ENCODE measurements around the gene CTCF.

The CTCF gene

DNA sequence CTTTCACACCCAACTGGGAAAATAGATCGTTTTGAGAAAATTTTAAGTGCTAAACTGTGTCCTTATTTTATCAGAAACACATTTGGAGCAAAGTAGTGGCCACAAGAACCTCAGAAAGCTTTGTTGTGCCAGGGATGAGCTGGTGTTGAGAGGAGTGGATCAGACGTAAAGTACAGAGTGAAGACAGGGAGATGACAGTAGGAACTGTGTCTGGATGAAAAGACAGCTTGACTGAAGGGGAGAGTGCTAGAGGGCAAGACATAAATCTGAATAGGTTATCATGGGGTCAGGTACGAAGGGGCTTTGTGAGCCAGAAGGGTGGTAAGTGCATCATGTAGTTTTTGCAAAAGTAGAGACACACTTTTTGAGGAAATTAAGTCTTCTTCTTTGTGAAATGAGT is 43.3 kb downstream of the CTCF start:
- no peak for DNase-seq (ENCODE audit: low spot score)

DNA sequence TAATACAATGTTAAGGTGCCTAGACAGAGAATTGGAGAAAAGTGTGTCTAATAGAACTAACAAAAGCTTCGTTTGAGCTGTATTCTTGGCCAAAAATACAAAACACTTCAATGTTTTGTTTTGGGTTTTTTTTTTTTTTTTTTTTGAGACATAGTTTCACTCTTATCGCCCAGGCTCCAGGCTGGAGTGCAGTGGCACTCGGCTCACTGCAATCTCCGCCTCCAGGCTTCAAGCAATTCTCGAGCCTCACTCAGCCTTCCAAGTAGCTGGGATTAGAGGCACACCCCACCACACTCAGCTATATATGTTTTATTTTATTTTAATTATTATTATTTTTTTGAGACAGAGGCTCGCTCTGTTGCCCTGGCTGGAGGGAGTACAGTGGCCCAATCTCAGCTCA is 44.3 kb downstream of the CTCF start:
- DNase-seq (ENCODE audit: low spot score), result no peak

DNA sequence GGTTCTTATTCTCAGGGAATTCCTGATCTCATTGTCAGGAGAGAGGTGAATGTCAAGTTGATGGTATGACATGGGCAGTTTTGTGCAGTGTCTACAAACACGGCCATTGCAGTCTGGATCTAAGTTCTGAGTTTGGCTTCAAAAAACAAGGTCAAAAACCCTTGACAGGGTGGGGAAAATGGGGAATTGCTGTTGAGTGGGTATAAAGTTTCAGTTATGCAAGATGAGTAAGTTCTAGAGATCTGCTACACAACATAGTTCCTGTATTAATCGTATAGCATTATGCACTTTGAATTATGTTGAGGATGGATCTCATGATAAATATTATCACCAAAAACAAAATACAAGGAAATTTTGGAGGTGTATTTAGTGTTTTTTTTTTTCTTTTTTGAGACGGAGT is 46.0 kb downstream of the CTCF start:
- no peak for DNase-seq (ENCODE audit: low spot score)

DNA sequence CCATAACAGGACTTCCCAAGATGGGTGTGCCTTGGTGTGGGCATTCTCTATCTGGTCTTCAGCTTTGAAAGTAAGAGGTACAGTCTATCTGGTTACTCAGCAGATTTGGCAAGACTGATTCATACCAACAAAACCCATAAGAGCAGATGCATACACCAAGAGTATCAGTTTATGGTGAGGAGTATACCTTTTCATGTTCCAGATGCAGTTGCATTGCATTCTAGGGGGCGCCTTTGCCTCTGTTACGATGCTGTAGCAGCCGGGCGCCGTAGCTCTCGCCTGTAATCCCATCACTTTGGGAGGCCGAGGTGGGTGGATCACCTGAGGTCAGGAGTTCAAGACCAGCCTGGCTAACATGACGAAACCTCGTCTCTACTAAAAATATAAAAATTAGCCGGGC is 51.5 kb downstream of the CTCF start:
- DNase-seq (ENCODE audit: low spot score), result peak; percentile 49

DNA sequence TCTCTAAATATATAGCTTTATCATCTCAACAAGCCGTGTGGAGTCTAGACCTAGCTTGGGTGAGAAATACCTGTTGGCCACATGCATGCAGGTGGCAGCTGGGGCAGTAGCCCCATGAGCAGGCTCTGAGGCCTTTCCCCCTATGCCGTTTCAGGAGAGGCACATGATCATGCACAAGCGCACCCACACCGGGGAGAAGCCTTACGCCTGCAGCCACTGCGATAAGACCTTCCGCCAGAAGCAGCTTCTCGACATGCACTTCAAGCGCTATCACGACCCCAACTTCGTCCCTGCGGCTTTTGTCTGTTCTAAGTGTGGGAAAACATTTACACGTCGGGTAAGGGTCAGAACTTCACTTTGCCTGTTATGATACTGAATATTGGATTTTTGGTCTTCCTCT is 65.9 kb downstream of the CTCF start:
- no peak for DNase-seq (ENCODE audit: low spot score)

DNA sequence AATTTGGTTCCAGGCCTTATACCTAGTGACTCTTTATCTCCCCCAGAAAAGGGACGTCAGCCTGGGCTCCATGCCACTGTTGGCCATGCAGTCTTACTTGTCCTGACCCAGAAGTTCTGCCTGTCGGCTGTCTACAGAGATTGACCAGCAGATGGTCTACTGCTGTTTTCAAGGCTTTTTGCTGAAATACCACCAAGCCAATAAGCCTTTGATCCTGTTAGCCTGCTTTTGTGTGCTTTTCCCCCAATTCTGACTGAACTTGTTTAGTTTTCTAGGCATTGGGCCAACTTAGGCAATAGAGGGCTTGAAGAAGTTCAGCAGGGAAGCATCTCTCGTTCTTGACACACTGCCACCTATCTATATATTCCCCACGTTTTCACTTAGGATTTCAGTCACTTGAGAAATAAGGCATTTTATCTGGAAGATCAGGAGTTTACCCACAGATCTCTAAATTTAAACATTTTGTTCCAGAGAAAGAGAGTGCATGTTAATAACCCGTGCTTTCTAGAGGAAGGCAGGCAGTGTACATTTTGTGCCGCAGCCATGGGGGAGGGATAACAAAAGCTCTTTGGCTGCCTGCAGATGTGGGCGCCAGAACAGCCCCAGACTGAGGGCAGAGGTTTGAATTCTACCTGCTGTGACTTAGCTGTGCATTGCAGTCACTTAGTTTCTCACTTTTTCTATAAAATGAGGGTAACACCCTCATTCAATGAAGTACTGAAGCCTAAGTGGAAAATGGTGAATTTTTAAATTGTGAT is 70.3 kb downstream of the CTCF start:
- DNase-seq (ENCODE audit: low spot score), result no peak

DNA sequence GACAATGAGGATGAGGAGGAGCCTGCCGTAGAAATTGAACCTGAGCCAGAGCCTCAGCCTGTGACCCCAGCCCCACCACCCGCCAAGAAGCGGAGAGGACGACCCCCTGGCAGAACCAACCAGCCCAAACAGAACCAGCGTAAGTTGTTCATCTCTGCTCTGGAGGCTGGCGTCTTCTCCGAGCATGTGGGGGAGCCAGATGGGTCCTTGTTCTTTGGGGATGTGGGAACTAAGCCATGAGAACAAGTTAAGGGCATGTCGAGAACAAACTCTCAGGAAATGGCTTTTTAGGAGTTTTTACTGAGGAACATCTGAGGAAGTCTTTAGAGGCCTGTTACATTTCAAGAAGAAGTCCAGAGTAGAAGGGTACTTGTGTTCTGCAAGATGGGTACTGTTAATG is 74.4 kb downstream of the CTCF start:
- no peak for DNase-seq (ENCODE audit: low spot score)

DNA sequence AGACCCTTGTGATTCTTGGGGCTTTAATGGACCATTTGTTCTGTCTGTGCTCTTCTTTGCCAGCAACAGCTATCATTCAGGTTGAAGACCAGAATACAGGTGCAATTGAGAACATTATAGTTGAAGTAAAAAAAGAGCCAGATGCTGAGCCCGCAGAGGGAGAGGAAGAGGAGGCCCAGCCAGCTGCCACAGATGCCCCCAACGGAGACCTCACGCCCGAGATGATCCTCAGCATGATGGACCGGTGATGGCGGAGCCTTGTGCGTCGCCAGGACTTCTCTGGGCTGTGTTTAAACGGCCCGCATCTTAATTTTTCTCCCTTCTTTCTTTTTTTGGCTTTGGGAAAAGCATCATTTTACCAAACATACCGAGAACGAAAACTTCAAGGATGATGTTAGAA is 75.3 kb downstream of the CTCF start:
- DNase-seq (ENCODE audit: low spot score), result no peak

DNA sequence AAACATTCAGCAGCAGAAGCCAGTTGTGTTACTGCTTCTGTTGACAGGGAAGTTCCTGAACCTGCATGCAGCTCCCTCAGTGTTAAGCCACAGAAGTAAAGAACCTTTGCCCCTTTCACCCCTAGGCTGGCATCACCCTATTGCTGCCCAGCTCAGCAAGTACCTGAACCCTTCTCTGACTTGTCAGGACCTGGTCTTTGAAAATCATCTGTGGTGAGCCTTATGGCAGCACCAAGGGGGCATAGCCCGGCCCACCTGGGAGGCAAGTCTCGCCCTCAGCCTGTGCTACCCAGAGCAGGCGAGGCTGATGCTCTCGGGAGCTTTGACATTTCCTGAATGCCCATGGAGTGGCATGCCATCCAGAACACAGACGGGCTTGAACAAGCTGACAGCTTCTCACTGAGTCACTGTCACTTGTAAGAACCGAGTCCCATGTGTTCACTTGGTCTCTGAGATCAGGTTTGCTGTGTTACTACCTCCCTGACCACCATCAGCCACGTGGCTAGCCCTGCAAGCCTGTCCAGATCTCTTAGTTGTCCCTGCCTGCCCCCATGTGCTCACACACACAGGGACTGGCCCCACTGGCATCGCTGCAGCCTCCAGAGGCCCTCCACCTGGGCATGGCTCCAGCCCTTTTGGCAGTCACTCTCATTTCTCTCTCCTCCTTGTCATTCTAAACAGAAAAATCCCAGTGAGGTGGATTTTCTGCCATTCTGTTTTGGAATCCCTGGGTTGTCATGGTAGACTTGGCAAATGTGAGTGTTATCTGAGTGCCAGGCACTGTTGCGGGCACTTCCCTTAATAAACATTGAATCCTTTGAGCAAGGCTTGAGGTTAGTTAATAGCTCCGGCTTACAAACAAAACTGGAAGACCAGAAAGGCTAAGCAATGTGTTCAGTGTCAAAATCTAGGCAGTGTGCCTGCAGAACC is 79.7 kb downstream of the CTCF start:
- no peak for DNase-seq (ENCODE audit: low spot score)

DNA sequence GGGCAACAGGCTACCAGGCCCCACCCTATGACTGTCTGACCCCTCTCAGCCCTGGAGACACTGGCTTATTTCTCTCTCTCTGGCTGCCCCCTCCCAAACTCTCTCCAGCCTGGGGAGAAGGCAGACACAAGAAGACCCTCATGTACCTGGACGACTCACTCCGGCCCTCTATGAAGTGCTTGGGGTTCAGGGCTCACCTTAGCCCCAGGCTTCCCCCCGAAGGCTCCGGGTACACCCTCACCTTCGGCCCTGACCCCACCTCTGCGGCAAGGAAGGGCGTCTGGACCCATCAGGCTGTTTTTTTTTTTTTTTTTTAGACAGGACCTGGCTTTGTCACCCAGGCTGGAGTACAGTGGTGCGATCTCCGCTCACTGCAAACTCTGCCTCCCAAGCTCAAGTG is 81.7 kb downstream of the CTCF start:
- no peak for DNase-seq (ENCODE audit: low spot score)

DNA sequence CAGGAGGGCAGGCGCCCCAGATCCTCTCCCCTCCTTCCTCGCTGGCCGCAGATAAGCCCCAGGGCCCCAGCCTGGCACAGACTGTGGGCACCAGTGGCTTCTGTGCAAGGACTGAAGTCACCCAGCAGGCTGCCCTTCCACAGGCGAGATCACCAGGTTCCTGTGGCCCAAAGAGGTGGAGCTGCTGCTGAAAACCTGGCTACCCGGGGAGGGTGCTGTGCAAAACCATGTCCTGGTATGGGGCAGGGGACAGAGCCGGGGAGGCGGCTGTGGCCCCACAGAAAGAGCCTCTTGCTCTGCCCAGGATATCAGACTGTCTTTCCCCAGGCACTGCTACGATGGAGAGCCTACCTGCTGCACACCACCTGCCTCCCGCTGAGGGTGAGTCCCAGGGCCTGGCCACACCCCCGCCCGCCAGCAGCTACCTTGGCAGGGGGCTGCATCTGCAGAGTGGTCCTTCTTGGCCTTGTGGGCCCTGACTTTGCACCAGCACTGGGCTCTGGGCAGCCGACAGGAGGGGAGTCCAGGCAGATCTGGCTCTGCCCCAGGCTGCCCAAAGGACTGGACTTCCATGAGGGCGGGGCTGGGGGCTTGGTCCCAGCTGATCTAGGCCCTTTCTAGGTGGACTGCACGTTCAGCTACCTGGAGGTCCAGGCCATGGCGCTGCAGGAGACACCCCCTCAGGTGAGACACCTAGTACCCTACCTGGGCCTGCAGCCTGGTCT is 83.2 kb downstream of the CTCF start:
- no peak for DNase-seq (ENCODE audit: low spot score)

DNA sequence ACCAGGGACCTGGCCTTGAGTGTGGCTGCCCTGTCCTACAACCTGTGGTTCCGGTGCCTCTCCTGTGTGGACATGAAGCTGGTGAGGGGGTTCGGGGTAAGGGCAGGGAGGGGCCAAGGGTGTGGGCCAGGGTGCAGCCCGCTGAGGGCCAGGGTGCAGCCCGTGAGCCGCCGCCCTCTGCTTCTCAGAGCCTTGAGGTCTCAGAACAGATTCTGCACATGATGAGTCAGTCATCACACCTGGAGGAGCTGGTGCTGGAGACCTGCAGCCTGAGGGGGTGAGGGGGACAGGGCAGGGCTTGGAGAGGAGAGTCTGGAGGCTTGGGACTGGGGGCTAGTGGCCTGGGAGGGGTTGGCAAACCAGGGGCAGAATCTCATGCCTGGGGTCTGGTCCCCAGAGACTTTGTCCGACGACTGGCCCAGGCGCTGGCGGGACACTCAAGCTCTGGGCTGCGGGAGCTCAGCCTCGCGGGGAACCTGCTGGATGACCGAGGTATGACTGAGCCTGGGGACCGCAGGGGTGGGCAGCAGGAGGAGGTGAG is 84.9 kb downstream of the CTCF start:
- no peak for DNase-seq (ENCODE audit: low spot score)

DNA sequence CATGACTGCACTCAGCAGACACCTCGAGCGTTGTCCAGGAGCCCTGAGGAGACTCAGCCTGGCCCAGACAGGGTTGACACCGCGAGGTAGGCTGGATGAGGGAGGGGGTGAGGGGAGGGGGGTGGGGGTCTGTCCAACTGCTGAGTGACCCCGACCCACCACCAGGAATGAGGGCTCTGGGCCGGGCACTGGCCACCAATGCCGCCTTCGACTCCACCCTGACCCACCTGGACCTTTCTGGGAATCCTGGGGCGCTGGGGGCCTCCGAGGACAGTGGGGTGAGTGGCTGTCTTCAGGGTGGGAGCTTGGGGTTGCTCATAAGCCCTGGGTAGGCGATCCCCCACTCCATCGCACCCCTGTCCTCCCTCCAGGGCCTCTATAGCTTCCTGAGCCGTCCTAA is 85.4 kb downstream of the CTCF start:
- DNase-seq (ENCODE audit: low spot score), result no peak

DNA sequence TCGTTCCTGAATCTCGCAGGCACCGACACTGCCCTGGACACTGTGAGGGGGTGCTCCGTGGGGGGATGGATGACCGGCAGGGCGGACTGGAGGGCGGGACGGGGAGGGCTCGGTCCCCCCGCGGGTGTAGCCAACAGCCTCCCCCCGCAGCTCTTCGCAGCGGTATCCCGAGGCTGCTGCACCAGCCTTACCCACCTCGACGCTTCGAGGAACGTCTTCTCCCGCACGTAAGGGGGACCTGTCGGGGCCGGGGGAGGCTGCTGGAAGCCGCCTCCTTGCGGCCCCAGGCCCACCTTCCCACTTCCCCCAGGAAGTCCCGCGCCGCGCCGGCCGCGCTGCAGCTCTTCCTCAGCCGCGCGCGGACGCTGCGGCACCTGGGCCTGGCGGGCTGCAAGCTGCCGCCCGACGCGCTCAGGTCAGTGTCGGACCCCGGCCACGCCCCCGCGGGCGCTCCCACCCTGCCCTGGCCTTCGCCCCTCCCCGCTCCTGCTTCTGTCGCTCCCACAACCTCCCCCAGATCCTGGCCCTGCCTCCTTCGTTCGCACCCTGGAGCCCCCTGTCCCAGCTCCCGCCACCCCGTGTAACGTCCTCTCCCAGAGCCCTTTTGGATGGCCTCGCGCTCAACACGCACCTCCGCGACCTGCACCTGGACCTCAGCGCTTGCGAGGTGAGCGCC is 85.9 kb downstream of the CTCF start:
- DNase-seq (ENCODE audit: low spot score), result peak; percentile 65

DNA sequence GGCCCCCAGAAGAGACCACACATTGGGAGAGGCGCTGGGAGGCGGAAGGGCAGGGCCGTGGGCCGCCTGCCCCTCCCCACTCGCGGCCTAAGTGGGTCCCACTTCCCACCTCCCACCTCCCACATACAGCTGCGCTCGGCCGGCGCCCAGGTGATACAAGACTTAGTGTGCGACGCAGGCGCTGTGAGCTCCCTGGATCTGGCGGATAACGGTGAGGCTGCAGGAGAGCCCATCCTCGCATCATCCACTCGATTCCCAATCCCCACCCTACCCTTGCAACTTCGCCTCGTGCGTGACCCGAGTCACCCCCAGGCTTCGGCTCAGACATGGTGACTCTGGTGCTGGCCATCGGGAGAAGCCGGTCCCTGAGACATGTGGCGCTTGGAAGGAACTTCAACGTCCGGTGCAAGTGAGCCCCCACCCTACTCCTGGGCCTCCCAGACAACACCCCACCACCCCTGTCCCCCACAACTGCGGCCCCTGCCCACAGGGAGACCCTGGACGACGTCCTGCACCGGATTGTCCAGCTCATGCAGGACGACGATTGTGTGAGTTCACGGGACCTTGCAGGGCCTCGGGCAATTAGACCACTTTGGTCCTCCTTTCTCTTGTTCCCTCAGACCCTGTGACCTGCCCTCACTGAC is 86.6 kb downstream of the CTCF start:
- no peak for DNase-seq (ENCODE audit: low spot score)

DNA sequence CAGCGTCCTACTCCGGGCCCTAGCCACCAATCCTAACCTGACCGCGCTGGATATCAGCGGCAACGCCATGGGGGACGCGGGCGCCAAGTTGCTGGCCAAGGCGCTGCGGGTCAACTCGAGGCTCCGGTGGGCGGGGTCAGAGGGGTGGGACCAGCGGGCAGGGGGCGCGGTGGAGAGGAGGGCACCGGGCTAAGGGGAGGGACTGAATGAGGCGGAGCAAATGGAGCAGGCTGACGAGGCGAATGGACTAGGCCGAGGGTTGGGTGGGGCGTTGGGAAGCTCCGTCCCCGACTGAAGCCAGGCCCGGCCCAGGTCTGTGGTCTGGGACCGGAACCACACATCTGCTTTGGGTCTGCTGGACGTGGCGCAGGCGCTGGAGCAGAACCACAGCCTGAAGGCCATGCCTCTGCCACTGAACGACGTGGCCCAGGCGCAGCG is 87.2 kb downstream of the CTCF start:
- DNase-seq (ENCODE audit: low spot score), result peak; percentile 92

DNA sequence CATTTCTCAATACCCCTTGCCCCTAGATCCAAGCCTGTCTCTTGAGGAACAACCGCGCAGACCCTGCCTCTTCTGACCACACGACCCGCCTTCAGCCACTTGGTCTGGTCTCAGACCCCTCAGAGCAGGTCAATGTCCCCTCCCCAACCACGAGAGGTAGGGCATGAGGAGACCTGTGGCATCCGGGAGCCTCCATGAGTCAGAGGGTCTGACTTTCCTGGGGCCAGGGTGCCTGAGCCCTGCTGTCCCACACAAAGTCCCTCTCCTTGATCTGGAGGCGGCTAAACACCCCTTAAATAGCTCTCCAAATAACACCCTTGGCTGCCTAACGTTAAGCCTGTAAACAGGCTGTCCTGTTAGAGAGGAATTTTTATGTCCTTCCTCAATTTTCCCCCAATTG is 87.7 kb downstream of the CTCF start:
- DNase-seq (ENCODE audit: low spot score), result no peak

DNA sequence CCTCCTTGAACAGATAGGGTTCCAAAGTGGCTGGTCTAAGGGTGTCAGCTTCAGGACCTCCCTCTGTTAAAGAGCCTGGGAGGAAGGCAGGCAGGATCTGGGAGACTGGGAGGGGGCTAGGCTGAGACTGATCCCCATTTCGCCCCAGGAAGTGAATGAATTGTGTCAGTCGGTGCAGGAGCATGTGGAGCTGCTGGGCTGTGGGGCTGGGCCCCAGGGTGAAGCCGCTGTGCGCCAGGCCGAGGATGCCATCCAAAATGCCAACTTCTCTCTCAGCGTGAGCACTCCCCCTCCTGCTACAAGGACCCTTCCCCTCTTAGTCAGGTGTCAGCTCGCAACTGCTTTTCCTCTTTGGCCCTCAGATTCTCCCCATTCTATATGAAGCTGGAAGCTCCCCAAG is 88.7 kb downstream of the CTCF start:
- no peak for DNase-seq (ENCODE audit: low spot score)

DNA sequence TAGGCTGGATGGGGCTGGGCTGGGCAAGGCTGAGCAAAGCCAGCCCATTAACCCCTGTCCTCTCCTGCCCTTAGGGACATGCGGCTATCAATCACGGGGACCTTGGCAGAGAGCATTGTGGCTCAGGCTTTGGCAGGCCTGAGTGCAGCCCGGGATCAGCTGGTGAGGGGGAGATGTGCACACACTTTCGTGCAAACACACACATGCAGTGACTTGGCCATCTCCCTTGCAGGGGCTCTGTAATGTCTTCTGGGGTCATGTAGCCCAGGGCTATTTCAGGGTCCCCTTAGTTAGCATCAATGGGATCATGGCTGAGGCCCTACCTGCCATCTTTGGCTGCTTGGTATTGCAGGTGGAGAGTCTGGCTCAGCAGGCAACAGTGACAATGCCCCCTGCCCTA is 89.5 kb downstream of the CTCF start:
- DNase-seq (ENCODE audit: low spot score), result no peak

DNA sequence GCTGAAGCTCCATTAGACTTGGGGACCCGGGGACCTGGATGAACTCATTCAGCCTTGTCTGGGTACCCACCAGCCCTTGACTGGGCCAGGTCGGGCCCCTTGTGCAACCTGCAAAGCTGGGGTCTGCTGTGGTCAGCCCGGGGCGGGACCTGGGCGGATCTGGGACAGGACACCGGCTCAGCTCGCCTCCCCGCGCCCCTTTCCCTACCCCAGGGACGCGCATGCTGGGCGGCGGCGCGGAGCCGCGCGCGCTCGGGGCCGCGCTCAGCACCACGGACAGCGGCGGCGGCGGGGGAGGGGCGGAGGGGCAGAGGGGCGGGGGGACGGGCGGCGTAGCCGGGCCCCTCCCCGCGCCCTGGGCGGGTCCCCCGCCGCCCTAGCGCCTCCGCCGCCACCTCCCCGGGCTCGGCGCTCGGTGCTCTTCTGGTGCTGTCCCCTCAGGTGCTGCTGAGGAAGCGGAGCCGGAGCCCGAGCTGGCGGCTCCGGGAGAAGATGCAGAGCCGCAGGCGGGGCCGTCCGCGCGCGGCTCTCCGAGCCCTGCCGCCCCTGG is 90.3 kb downstream of the CTCF start:
- DNase-seq (ENCODE audit: low spot score), result peak; percentile 98
